Activated CD8-positive, alpha-beta memory T cell treated with anti-CD3 and anti-CD28 coated beads, Interleukin-2, amount 50 U/mL, for 1 hour (primary cell): ENCODE results near the gene GGPS1.
"Not testable (repeated sequence)": the region's sequence is repeated elsewhere in the genome, so short reads cannot be mapped to it uniquely, and the experiment has no call there.

Experiments used
- DNase-seq: peaks from one replicate; pipeline ENCODE4 v3.0.0-alpha.2; 2020; ENCODE audit errors: extremely low read depth

The GGPS1 gene

DNA sequence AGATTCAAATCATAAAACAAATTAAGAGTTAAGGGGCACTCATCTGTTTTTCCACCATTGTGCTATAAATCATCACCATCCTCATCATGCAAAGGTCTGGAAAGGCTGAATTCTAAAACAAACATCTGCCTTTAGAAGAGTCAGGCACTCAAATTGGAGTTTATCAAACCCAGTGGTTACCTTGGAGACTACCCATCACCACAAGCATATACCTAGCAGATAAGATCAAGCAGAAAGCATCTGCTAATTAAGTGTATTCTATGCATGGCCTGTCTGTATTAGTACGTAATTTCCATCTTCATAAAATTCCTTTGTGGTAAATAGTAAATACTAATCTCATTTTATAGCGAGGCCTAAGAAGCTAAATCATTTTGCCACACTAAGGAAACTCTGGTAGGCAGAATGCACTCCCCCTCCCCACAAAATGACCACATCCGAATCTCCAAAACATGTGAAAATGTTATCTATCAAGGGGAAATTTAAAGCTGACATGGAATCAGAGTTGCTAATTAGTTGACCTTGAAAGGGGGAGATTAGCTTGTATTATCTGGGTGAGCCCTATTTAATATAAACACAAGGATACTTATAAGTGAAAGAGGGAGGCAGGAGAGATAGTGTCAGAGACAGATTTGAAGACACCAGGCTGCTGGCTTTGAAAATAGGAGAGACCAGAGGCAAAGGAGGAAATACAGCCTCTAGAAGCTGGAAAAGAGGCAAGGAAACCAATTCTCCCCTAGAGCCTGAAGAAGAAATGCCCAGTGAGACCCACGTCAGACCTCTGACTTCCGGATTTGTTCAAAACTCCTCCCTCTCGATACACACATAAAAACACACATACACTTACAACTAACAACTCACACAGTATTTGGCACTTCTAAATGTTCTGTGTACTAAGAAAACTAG is 23.6 kb upstream of the GGPS1 start:
- DNase-seq = no peak

DNA sequence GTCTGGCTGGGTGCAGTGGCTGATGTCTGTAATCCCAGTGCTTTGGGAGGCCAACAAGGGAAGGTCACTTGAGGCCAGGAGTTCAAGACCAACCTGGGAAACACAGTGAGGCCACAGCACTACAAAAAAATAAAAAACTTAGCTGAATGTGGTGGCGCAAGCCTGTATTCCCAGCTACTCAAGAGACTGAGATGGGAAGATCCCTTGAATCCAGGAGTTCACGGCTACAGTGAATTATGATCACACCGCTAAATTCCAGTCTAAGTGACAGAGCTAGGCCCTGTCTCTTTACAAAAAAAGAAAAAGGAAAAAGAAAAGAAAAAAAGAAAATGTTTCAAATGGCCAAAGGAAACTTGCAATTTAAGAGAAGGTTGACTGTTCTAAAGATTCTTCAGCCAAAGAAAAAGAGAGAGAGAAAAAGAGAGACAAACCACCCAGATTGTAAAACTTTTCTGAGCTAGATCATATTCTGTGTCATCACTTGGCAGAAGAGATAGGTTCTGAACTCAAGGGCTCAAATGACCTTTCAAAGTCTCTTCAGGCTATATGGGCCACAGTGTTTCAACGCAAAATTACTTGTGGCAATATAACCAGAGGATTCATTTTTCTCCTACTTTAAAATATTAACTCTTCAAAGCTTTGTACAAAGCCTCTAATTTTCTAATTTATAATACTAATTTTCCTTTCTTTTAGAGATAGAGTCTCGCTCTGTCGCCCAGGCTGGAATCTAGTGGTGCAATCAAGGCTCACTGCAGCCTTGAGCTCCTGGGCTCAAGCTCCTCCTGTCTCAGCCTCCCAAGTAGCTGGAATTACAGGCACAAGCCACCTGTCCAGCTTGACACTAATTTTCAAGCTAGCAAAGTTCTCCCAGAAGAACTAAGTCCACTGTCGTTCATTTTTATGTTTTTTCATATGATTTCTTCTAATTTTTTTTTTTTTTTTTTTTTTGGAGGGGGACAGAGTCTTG is 20.9 kb upstream of the GGPS1 start:
- DNase-seq = no peak

DNA sequence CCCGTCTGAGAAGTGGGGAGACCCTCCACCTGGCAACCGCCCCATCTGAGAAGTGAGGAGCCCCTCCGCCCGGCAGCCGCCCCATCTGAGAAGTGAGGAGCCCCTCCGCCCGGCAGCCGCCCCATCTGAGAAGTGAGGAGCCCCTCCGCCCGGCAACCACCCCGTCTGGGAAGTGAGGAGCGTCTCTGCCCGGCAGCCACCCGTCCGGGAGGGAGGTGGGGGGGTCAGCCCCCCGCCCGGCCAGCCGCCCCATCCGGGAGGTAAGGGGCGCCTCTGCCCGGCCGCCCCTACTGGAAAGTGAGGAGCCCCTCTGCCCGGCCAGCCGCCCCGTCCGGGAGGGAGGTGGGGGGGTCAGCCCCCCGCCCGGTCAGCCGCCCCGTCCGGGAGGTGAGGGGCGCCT is 19.2 kb upstream of the GGPS1 start:
- not testable (repeated sequence) for DNase-seq

DNA sequence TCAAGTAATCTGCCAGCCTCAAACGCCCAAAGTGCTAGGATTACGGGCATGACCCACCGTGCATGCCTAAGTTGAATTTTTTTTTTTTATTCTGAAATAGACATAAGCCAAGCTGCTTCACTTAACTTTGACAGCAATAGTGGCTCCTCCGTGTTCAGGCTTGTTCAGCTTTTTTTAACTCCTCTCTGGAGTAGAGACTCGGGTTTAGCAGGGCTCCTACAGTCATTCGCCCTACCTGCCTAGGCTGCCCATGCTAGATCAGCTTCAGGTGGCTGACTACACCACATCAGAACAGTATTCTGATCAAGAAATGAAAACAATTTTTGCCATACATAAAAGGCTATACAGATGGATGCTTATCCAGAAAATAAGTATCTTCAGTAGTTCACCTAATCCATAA is 15.1 kb upstream of the GGPS1 start:
- no peak for DNase-seq

DNA sequence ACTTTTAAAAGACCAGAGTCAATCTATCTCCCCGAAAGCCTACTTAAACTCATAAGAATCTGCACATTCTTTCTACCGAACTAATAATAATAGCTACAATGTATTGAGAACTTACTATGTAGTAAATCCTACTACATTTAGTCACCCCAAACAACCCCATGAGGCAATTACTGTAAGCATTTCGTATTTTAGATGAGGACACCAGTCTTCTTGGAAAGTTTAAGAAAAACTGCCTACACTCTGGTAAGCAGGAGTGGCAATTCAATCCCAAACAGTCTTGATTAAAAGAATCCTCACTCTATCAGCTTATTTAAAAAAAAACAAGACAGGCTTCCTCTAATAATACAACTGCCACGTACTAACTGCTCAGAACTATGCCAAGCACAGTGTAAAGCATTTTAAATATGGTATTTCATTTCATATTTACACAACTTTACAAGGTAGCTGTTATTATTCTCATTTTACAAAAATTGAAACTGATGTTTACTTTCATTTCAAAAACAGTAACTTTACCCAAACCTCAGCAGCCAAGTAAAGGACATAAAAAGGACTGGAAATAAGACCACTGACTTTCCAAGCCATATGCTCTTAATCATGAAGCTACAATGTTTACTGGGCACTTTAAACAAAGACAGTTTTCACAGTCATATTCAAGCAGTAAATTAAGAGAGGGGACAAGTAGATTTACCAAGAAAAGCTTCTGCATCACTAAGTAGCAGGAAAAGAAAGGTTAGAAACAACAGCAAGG is 14.3 kb upstream of the GGPS1 start:
- no peak for DNase-seq

DNA sequence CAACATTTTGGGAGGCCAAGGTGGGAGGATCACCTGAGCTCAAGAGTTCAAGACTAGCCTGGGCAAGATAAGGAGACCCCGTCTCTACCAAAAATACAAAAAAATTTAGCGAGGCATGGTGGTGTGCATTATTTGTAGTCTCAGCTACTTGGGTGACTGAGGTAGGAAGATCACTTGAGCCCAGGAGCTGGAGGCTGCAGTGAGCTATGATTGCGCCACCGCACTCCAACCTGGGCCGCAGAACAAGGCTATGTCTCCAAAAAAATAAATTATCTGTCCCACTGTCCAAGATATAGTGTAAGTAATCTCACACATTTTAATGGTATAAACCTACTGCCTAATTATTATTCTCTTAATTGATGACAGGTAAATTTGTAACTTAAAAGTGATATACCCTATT is 13.2 kb upstream of the GGPS1 start:
- no peak for DNase-seq

DNA sequence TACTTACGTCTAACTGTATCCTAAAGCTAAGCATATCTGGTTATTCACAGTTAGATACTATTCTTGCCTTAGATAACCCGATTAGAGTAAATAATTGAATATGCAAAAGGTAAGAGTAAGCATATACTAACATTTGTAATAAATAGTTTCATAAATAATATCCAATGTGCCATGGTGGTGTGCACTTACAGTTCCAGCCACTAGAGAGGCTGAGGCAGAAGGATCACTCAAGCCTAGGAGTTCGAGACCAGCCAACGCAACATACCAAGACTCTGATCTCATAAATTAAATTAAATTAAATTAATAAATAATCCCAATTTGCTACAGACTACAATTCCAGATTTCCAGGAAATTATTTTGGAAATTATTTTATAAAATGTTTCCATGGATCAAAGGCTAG is 12.6 kb upstream of the GGPS1 start:
- no peak for DNase-seq

DNA sequence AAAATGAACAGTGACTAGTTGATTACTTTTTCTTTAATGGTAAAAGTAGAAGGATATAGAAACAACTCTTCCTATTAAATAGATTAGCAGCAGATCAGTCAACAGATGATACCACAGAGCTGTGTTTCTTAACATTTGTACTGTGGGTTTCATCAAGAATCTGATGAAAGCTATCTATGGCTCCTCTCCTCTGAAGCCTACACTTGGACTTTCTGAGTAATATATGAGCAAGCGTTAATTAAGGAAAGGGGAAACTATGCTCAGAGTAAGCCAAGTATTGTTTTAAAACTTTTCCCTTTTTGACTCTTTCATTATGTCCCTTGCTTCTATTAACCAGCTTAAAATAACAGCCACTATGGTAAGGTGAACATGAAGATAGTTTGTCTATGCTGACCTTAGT is 11.2 kb upstream of the GGPS1 start:
- no peak for DNase-seq

DNA sequence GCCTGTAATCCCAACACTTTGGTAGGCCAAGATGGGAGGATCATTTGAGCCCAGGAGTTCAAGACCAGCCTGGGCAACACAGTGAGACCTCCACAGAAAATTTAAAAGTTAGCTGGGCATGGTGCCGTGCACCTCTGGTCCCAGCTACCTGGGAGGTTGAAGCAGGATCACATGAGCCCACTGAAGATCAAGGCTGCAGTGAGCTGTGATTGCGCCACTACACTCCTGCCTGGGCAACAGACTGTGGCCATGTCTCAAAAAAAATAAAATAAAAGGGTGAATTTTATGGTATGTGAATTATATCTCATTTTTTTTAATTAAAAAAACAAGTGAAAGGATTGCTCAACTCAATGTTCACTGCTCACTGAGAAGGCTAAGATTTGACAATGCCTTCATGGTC is 9.1 kb upstream of the GGPS1 start:
- no peak for DNase-seq

DNA sequence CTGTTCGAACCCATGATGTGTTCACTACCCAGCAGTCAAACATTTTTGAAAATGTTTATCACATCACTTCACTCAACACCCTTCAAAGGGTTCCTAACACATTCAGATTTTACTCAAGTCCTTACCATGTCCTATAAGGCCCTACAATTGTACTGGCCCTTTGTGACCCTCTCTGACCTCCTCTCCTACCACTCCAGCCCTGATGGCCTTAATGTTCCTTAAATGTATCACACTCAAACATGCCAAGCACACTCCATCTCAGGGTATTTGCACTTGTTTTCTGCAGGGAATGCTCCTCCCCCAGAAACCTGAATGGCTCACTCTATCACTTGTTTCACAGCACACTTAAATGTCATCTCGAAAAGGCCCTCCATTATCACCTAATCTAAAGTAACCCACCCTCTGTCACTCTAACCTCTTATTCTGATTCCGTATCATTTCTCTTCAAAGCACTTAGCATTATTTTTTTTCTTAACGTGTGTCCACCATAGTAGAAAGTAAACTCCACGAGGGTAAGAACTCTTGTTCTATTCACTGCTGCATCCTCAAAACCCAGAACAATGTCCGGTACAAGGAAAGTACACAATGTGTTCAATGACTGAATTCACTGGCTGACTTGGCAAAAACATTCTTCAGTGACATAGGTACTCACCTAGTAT is 7.7 kb upstream of the GGPS1 start:
- no peak for DNase-seq

DNA sequence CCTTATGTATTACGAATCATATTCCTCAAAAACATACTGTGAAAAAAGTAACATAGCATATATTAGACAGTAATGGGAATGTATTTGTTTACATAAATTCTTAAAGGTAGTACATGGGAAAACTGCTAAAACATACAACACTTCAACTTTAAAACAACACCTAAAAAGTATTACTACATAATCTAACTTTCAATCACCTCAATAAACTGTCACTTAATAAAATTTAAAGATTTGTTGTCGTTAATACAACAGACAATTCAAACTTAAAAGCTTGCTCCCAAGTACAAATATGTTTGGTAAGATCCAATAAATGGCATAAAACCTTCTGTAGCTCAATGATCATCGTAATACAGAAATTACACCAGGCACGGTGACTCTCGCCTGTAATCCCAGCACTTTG is 4.1 kb upstream of the GGPS1 start:
- no peak for DNase-seq

DNA sequence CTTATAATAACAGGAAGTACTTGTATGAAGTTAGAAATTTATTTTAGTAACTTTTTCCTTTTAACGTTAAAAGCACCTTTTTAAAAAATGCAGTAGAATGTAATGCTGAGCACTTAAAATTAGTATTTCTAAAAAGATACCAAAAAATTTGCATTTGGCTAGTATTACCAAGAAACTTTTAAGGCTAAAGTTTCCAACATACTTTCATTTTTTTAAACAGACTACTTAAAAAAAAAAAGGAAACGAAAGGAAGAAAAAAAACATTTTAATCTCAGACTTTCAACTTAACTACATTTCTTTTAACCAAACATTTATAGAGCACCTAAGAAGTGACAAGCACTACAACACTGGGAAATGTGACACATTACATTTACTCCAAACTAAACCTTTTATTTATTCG is 3.2 kb upstream of the GGPS1 start:
- no peak for DNase-seq

DNA sequence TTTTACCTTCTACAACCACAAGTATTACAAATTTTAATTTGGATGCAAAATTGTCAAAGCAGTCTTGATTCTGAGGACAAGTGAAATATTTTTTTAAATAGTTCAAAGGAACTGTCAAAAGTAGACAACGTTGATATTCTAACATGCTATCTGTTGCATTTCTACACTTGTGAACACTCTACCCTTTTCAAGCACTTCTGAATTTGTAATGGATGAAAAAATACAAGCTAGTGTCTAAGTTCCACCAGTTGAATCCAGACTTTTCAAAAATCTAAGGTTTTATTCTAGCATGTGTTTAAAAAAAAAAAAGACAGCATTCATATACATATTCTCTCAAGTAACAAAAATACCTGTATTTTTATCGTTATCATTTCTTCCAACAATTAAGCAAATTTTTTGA is 2.5 kb upstream of the GGPS1 start:
- no peak for DNase-seq

DNA sequence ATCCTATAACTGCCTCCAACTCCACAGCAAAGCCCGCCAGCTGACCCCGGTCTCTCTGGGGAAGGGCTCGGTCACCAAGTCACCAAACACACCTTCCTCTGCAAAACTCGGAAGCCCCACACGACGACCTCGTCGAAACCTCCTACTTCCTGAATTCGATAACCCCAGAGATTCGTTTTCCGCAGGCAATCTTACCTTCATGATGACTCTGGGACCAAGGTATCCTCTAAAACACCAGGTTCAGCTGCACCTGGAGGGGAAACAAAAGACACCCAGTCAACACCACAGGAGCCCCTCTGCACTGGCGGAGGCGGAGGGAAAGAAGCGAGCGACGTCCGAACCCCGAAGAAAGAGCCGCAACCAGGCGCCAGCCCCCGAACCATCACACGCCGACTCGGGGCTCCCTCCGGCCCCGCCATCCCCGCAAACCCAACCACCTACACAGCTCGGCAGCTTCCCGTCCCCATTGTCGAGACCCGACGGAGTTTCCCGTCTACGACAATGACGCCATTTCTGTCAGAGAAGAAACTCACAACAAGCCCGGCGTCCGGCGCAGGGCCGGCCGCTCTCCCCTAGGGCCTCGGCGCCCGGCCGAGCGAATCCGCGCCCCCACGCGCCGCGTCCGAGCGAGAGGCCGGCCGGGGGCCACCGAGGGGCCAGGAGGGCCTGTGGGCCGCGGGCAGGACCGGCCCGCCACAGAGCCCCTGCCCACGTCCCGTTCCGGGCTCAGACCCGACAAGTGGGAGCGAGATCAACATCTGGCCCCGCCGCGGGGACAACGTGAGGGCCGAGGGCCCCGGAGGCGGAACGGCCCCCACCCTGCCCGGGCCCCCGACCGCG is 1.4 kb upstream of the GGPS1 start:
- DNase-seq = no peak

DNA sequence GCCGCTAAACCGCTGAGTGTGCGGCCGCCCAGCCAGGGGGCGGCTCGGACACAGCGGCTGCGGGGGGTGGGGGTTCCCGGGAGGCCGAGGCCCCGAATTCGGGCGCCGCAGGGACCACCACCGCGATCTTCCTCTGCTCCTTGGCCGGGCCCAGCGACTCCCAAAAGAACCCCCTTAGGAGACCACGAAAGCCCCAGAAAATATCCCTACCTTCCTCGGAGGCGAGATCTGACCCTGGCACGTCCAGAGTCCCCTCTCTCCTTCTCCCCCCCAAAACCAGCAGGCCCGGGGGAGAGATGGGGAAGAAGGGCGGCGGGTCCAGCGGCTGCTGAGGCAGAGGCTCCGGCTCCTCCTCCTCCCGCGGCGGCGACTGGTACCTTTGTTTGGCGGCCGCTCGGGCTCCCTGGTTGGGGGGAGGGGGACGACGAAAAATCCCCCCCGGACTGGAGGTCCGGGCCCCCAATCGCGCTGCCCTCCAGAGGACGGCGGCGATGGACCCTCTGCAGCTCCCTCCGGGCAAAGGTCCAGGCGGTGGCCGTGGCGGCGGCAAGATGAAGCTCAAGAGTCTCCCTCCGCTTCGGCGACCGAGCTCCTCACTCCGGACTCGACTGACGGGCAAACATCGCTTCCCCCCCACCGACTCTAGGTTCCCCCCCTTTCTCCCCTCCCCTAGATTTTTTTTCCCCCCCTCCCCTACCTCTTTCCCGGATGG is 655 bp upstream of the GGPS1 start, which contains the start of gene ARID4B:
ARID4B (minus strand) TSS at position 621 of the 712 bp plus-strand sequence. CDS start 1,260 bp downstream, outside the sequence.
- DNase-seq = no peak

DNA sequence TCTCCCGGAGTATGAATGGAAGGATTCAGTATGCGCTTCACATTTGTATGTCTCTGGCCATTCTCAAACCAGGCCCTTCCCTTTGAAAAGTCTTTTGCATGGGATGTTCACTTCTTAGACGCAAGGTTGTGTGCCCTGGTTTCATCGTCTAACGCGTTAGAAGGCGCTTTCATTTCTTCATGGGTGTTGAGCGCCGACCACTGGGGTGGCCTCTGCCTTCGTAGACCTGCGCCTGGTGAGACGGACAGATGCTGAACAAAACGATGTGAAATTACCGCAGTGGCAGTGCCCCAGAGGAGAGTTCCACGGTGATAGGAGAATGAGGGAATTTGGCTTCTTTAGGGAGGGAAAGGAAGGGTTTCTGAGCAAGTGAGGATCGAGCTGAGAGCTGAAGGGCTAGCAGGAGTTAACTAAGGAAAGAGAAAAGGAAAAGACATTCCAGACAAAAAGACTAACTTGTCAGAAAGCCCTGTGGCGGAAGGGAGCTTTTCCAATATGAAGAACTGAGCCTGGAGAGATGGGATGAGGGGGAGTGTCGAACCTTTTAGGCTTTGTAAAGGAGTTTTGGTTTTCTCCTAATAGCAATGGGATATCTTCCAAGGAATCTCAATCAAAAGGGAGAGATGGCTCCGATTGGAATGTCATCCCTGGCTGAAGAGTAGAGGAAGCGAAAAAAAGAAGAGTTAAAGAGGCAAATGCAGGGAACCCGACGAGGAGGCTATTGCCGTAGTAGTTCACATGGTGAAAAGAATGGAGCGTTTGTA is 951 bp downstream of the GGPS1 start:
- DNase-seq = no peak

DNA sequence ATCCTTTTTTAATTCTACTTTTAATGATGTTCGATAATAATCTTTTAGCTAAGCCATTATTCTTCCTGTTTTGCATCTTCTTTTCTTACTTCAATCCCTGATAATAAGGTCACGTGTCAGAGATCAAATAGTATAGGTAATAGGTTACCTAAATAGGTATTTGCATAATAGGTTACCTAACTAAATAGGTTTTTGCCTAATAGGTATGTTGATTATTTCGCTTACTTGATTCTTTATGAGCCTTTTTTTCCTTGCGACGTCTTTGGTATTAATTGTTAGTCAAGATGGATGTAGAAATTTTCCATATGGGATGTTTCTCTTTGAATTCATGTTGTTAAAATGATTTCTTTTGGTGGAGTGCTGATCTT is 2.5 kb downstream of the GGPS1 start:
- no peak for DNase-seq

DNA sequence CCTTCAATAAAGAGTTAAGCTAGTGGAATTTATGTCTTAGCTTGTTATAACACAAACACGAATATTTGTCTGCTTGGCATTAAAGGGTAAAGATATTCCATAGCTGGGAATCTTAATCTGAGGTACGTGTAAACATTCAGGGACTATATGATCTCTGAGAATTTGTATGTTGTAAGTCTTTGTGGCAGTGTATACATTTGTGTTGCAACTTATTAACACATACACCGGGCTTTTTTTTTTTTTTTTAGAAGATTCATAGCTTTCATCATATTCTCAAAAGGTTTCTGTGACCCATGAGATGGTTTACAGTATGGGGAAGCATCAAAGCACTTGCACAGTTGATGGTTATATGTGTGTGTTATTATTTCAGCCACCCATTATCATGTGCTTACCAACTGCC is 3.0 kb downstream of the GGPS1 start:
- DNase-seq = no peak

DNA sequence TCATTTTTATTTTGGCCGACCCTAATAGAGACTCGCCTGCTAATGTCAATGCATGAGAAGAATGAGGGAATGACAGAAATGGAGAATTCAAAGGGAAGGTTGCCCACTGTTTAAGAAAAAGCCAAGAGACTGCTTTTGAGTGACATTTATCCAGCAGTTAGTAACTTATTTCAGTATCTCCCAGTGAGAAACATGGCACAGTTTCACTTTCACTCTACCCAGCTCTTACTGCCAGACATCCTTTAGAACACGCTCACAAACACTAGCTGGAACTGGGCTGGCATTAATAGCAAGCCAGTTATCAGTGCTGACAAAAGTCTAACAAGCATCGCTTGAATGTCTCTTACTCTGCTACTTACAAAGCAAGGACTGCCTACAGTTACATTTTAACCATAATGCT is 8.5 kb downstream of the GGPS1 start:
- DNase-seq = no peak
